GM23248 (cell line): Measurements from ENCODE around the gene PTPRZ1. TPM values are rescaled to one million over a fixed set of nuclear protein-coding genes. Genes with fewer than 3 reads are reported as not detected.

Experiments used
- DNase-seq: peaks from one replicate; pipeline ENCODE4 v3.0.0-alpha.2; 2015
- H2AFZ ChIP-seq: fragments of 200-600 bp; sonication (generic); 2 replicates; pipeline ENCODE4 v1.6.1; 2016; ENCODE audit warnings: antibody characterized with exemption
- H3F3A ChIP-seq: fragments of 200-600 bp; sonication (generic); 2 replicates; pipeline ENCODE4 v1.6.1; 2016; ENCODE audit warnings: mild to moderate bottlenecking, antibody characterized with exemption, mixed run types; ENCODE audit not compliant: insufficient read depth
- H3K27ac ChIP-seq: fragments of 200-600 bp; sonication (generic); 2 replicates; pipeline ENCODE4 v1.5.1; 2016; ENCODE audit warnings: mild to moderate bottlenecking
- H3K27me3 ChIP-seq: fragments of 200-600 bp; sonication (generic); replicated peaks from 2 replicates; pipeline ENCODE4 v1.6.1; 2016; ENCODE audit warnings: mild to moderate bottlenecking; ENCODE audit not compliant: insufficient read depth
- H3K36me3 ChIP-seq: fragments of 200-600 bp; sonication (generic); 2 replicates; pipeline ENCODE4 v1.6.1; 2016; ENCODE audit warnings: low read depth, mild to moderate bottlenecking
- H3K4me1 ChIP-seq: fragments of 200-600 bp; sonication (generic); 2 replicates; pipeline ENCODE4 v1.6.1; 2016; ENCODE audit warnings: mild to moderate bottlenecking; ENCODE audit not compliant: insufficient read depth
- H3K4me2 ChIP-seq: fragments of 200-600 bp; sonication (generic); one replicate; pipeline ENCODE4 v1.6.1; 2016; ENCODE audit warnings: mild to moderate bottlenecking; ENCODE audit not compliant: unreplicated experiment
- H3K4me3 ChIP-seq: fragments of 200-600 bp; sonication (generic); 2 replicates; pipeline ENCODE4 v1.5.1; 2016; ENCODE audit warnings: mild to moderate bottlenecking
- H3K79me2 ChIP-seq: fragments of 200-600 bp; sonication (generic); 2 replicates; pipeline ENCODE4 v1.6.1; 2016; ENCODE audit warnings: mild to moderate bottlenecking; ENCODE audit not compliant: insufficient read depth
- H3K9ac ChIP-seq: fragments of 200-600 bp; sonication (generic); 2 replicates; pipeline ENCODE4 v1.6.1; 2016; ENCODE audit warnings: mild to moderate bottlenecking
- H3K9me2 ChIP-seq: fragments of 200-600 bp; sonication (generic); 2 replicates; pipeline ENCODE4 v1.6.1; 2016; ENCODE audit warnings: mixed run types, mild to moderate bottlenecking, moderate library complexity; ENCODE audit not compliant: insufficient read depth
- H3K9me3 ChIP-seq: fragments of 200-600 bp; sonication (generic); one replicate; pipeline ENCODE4 v1.6.1; 2017; ENCODE audit warnings: low read depth
- H4K20me1 ChIP-seq: fragments of 200-600 bp; sonication (generic); 2 replicates; pipeline ENCODE4 v1.6.0; 2016; ENCODE audit not compliant: insufficient read depth
- EZH2 ChIP-seq: fragments of 200-600 bp; sonication (generic); IDR thresholded peaks from 2 replicates; pipeline ENCODE4 v1.6.1; 2018; ENCODE audit warnings: antibody characterized with exemption, mild to moderate bottlenecking; ENCODE audit not compliant: insufficient read depth, poor library complexity, severe bottlenecking
- EZH2phosphoT487 ChIP-seq: fragments of 200-600 bp; sonication (generic); IDR thresholded peaks from 2 replicates; pipeline ENCODE4 v1.6.1; 2018; ENCODE audit warnings: antibody characterized with exemption, moderate library complexity, mild to moderate bottlenecking, low read depth; ENCODE audit not compliant: insufficient read depth
- WGBS, 2 experiments: methylation state at CpG; one replicate each; pipeline ENCODE4 v1.1.6; 2015 to 2017; ENCODE audit warnings: low lambda C conversion rate in 2 of 2, low coverage in 1 of 2; ENCODE audit errors: missing lambda C conversion rate in 2 of 2; 5-methylcytosine and 5-hydroxymethylcytosine counted together
- in situ Hi-C: fragments of 300-500 bp; cut with MboI; formaldehyde crosslinking; loops from 2 replicates; pipeline ENCODE4 v1.15.0; 2020
- polyA plus RNA-seq: library from polyadenylated mRNA; unstranded; fragments of >200 nt; fragmentation: Nextera tagmentation; extraction: Ambion mirVana; gene quantifications from 2 replicates; pipeline ENCODE4 v1.2.1, GENCODE V29; 2016
- total RNA-seq: library from RNA; depleted of rRNA; stranded (reverse); fragments of >200 nt; shearing (Covaris generic); gene quantifications from 2 replicates; pipeline ENCODE4 v1.2.3, GENCODE V29; 2014

The PTPRZ1 gene
- total and polyA plus RNA-seq, 2 experiments from 2014 or later, result not detected

GRCh38 chr7:121957626-121958025, 84.7 kb downstream of the PTPRZ1 start:
- WGBS, 2 experiments, result 11 to 20% methylated on average over 1 of the region's 1 CpG
- H3F3A ChIP-seq, result peaks cover 16% of the 10 kb centered on the region
- H3K27ac ChIP-seq, result no peak overlapping the region
- H3K9ac ChIP-seq, result no peak overlapping the region
- no peak overlapping the region for H3K4me2 ChIP-seq
- H3K9me2 ChIP-seq, result no peaks in the 10 kb centered on the region
- in situ Hi-C loops, result no loop called here
- H3K9me3 ChIP-seq, result no peaks in the 10 kb centered on the region
- H3K27me3 ChIP-seq, result no peaks in the 10 kb centered on the region
- DNase-seq, result peak; percentile 2
- peaks cover 26% of the 10 kb centered on the region for H3K4me1 ChIP-seq
- H2AFZ ChIP-seq, result 0 out of 2 replicates have a peak overlapping the region, but pooled peaks have one; percentile 5
- H4K20me1 ChIP-seq, result no peaks in the 10 kb centered on the region
- no peak for TF ChIP-seq EZH2
- TF ChIP-seq EZH2phosphoT487, result no peak
- no peak overlapping the region for H3K4me3 ChIP-seq
- H3K79me2 ChIP-seq, result no peaks in the 10 kb centered on the region
- no peaks in the 10 kb centered on the region for H3K36me3 ChIP-seq

- Histone ChIP-seq H3K9me2 (no peaks in the 10 kb centered on the region), H3K4me1 (peaks cover 17% of the 10 kb centered on the region), H3K9ac (peak overlapping the region; percentile 27; the same call in 1 of the 2 replicates), H3K36me3 (no peaks in the 10 kb centered on the region), H3K27ac (peak overlapping the region; percentile 83), H3K79me2 (no peaks in the 10 kb centered on the region), H3F3A (peaks cover 16% of the 10 kb centered on the region), H3K4me3 (peak overlapping the region; percentile 51), H2AFZ (peak overlapping the region; percentile 64), H3K27me3 (no peaks in the 10 kb centered on the region), H3K9me3 (no peaks in the 10 kb centered on the region), H4K20me1 (no peaks in the 10 kb centered on the region), H3K4me2 (peak overlapping the region; percentile 74)
- in situ Hi-C loops, result no loop called here
- TF ChIP-seq EZH2phosphoT487 (no peak), EZH2 (no peak)
- WGBS, 2 experiments, result 8 to 15% methylated on average over 4 of the region's 4 CpGs
- no peak for DNase-seq
These were observed 87.7 kb downstream of the PTPRZ1 start for GRCh38 chr7:121960678-121961077.

GRCh38 chr7:121961089-121961867, 88.3 kb downstream of the PTPRZ1 start:
- H2AFZ ChIP-seq, result peak overlapping the region; percentile 64
- H4K20me1 ChIP-seq, result no peaks in the 10 kb centered on the region
- H3K9ac ChIP-seq, result peak overlapping the region; percentile 52
- peak; percentile 95 for DNase-seq
- peak overlapping the region; percentile 51 for H3K4me3 ChIP-seq
- H3K79me2 ChIP-seq, result no peaks in the 10 kb centered on the region
- H3K9me2 ChIP-seq, result no peaks in the 10 kb centered on the region
- H3F3A ChIP-seq, result peaks cover 16% of the 10 kb centered on the region
- H3K27ac ChIP-seq, result peak overlapping the region; percentile 83
- 13 to 17% methylated on average over 5 of the region's 5 CpGs for WGBS, 2 experiments
- H3K36me3 ChIP-seq, result no peaks in the 10 kb centered on the region
- H3K4me1 ChIP-seq, result peaks cover 17% of the 10 kb centered on the region
- in situ Hi-C loops, result no loop called here
- H3K27me3 ChIP-seq, result no peaks in the 10 kb centered on the region
- peak overlapping the region; percentile 74 for H3K4me2 ChIP-seq
- TF ChIP-seq EZH2, result no peak
- TF ChIP-seq EZH2phosphoT487, result no peak
- no peaks in the 10 kb centered on the region for H3K9me3 ChIP-seq

GRCh38 chr7:121966276-121966934, 93.4 kb downstream of the PTPRZ1 start:
- Histone ChIP-seq H3K79me2 (no peaks in the 10 kb centered on the region), H3F3A (peaks cover 7% of the 10 kb centered on the region; the same call in 1 of the 2 replicates), H3K9me2 (no peaks in the 10 kb centered on the region), H3K27me3 (no peaks in the 10 kb centered on the region), H3K4me1 (peaks cover 7% of the 10 kb centered on the region), H4K20me1 (no peaks in the 10 kb centered on the region), H3K36me3 (no peaks in the 10 kb centered on the region), H3K27ac (no peak overlapping the region), H2AFZ (no peak overlapping the region), H3K9ac (no peak overlapping the region), H3K4me3 (no peak overlapping the region), H3K9me3 (no peaks in the 10 kb centered on the region), H3K4me2 (no peak overlapping the region)
- peak; percentile 34 for DNase-seq
- no peak for TF ChIP-seq EZH2phosphoT487
- no peak for TF ChIP-seq EZH2
- in situ Hi-C loops, result no loop called here
- WGBS, 2 experiments, result 51 to 63% methylated on average over 2 of the region's 2 CpGs
